Ascending aorta (tissue), 2 donors: ENCODE measurements around the gene QSOX2. TPM values are rescaled to one million over a fixed set of nuclear protein-coding genes. Genes with fewer than 3 reads are reported as not detected.

Source experiments
- DNase-seq, 2 donors: peaks; one replicate each; pipeline ENCODE4 v3.0.0-alpha.2; 2019; ENCODE audit warnings: low spot score in 2 of 2
- H3K27ac ChIP-seq, 2 donors: fragments of 200-600 bp; sonication (generic); one replicate each; pipeline ENCODE4 v1.5.1; 2016 to 2017; ENCODE audit warnings: mild to moderate bottlenecking in 1 of 2
- H3K27me3 ChIP-seq: fragments of 200-600 bp; sonication (generic); one replicate; pipeline ENCODE4 v1.5.1; 2017
- H3K36me3 ChIP-seq, 2 donors: fragments of 200-600 bp; sonication (generic); one replicate each; pipeline ENCODE4 v1.5.1; 2016
- H3K4me1 ChIP-seq, 2 donors: fragments of 200-600 bp; sonication (generic); one replicate each; pipeline ENCODE4 v1.5.1; 2016 to 2017; ENCODE audit warnings: mild to moderate bottlenecking in 1 of 2
- H3K4me3 ChIP-seq, 2 donors: fragments of 200-600 bp; sonication (generic); one replicate each; pipeline ENCODE4 v1.5.1; 2016 to 2017; ENCODE audit warnings: mild to moderate bottlenecking in 1 of 2
- H3K9me3 ChIP-seq, 2 donors: fragments of 200-600 bp; sonication (generic); one replicate each; pipeline ENCODE4 v1.5.1; 2016
- intact Hi-C: fragments of 100-400 bp; cut with DNase I; formaldehyde crosslinking; loops from one replicate; pipeline ENCODE4 v1.15.1; 2023
- total RNA-seq: library from RNA; depleted of rRNA; stranded (reverse); fragments of >200 nt; gene quantifications from one replicate; pipeline ENCODE4 v1.1.0, GENCODE V29; 2016
- TF ChIP-seq, protein P1 (sequence below), 3 experiments: fragments of 200-600 bp in 2 of 3; fragments of 450-650 bp in 1 of 3; sonication (generic) in 2 of 3; IDR thresholded peaks; one replicate each; pipeline ENCODE4 v1.5.1; 2016 to 2019; ENCODE audit warnings: antibody characterized with exemption in 3 of 3, mild to moderate bottlenecking in 1 of 3, moderate library complexity in 1 of 3

The QSOX2 gene
- total RNA-seq, 1 donor from 2014 or later = 3.7 TPM

DNA sequence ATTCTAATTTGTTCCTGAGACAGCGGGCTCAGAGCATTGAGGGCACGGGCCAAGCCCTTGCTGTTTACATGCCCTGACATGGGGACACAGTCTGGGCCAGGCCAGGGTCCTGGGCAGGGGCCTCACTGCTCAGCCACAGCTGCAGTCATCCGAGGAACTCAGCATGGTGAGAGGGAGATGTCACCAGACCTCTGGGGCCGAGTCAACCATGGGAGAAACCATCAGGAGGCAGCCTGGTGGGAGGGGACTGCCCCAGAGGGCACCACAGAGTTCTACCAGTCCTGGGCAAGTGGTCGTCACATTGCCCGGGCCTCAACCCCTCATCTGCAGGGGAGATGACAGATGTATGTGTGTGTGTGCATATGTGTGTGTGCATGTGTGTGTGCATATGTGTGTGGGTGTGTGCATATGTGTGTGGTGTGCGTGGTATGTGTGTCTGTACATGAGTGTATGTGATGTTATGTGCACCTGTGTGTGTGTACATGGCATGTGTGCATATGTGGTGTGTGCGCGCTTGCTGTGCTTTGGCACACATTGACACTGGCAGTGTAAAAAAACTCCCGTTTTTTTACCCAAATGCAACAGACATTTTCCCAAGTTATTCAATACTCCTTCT is 84.5 kb downstream of the QSOX2 start:
- H3K27ac ChIP-seq = no peak overlapping the region
- H3K4me3 ChIP-seq = no peak overlapping the region
- H3K9me3 ChIP-seq = peaks cover 0 to 4% of the 10 kb centered on the region in 2 donors
- H3K27me3 ChIP-seq = no peaks in the 10 kb centered on the region
- H3K36me3 ChIP-seq = no peaks in the 10 kb centered on the region
- TF ChIP-seq, protein P1, sequence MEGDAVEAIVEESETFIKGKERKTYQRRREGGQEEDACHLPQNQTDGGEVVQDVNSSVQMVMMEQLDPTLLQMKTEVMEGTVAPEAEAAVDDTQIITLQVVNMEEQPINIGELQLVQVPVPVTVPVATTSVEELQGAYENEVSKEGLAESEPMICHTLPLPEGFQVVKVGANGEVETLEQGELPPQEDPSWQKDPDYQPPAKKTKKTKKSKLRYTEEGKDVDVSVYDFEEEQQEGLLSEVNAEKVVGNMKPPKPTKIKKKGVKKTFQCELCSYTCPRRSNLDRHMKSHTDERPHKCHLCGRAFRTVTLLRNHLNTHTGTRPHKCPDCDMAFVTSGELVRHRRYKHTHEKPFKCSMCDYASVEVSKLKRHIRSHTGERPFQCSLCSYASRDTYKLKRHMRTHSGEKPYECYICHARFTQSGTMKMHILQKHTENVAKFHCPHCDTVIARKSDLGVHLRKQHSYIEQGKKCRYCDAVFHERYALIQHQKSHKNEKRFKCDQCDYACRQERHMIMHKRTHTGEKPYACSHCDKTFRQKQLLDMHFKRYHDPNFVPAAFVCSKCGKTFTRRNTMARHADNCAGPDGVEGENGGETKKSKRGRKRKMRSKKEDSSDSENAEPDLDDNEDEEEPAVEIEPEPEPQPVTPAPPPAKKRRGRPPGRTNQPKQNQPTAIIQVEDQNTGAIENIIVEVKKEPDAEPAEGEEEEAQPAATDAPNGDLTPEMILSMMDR (IDR thresholded peaks at IDR 0.05) = no peak
- no peaks in the 10 kb centered on the region for H3K4me1 ChIP-seq
- intact Hi-C loops = no loop called here
- no peak for DNase-seq

DNA sequence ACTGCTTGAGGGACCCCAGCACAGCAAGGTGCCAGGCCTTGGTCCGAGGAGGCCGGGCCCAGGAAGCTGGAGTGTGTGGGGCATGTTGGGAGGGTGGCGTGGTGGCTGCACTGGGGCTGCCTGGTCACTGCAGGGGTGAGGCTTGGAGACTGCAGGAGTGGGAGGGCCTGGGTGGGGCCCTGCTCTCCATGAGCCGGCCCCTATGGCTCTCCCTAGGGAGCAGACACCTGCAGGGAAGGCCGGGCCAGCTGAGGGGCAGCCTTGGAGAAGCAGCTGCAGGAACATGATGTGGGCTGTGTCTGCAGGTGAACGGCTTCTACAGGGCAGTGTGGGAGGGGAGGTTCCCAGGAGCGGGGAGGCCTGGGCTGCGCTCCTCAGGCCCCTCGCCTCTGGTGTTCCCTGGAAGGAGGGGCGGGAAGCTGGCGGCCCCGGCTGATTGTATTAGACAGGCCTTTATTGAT is 85.2 kb downstream of the QSOX2 start:
- H3K4me3 ChIP-seq = no peak overlapping the region
- H3K27me3 ChIP-seq = no peaks in the 10 kb centered on the region
- H3K9me3 ChIP-seq = peaks cover 0 to 4% of the 10 kb centered on the region in 2 donors
- no peaks in the 10 kb centered on the region for H3K4me1 ChIP-seq
- intact Hi-C loops = no loop called here
- H3K36me3 ChIP-seq = no peaks in the 10 kb centered on the region
- TF ChIP-seq, protein P1 (IDR thresholded peaks at IDR 0.05) = no peak
- no peak for DNase-seq
- H3K27ac ChIP-seq = no peak overlapping the region

DNA sequence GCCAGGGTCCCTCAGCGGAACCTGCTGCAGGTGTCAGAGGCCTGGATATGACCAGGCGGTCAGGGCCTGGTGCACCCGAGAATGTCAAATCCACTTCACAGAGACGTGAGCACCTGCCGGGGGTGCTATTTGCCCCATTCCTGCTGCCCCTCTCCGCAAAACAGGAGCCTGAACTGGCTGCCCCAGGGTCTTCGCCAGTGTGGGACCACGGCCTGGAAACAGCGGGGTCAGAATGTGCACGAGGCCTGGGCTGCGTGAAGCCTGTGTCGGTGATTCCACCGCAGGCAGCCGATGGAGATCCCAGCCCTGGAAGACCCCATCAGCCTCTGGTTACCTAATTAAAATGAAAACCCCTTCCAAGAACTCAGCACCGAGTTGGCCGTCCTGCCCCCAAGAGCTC is 85.8 kb downstream of the QSOX2 start:
- intact Hi-C loops = no loop called here
- Histone ChIP-seq H3K27ac (no peak overlapping the region), H3K27me3 (no peaks in the 10 kb centered on the region), H3K9me3 (peaks cover 0 to 4% of the 10 kb centered on the region in 2 donors), H3K4me1 (no peaks in the 10 kb centered on the region), H3K4me3 (no peak overlapping the region), H3K36me3 (no peaks in the 10 kb centered on the region)
- DNase-seq = no peak
- TF ChIP-seq, protein P1 (IDR thresholded peaks at IDR 0.05) = no peak

DNA sequence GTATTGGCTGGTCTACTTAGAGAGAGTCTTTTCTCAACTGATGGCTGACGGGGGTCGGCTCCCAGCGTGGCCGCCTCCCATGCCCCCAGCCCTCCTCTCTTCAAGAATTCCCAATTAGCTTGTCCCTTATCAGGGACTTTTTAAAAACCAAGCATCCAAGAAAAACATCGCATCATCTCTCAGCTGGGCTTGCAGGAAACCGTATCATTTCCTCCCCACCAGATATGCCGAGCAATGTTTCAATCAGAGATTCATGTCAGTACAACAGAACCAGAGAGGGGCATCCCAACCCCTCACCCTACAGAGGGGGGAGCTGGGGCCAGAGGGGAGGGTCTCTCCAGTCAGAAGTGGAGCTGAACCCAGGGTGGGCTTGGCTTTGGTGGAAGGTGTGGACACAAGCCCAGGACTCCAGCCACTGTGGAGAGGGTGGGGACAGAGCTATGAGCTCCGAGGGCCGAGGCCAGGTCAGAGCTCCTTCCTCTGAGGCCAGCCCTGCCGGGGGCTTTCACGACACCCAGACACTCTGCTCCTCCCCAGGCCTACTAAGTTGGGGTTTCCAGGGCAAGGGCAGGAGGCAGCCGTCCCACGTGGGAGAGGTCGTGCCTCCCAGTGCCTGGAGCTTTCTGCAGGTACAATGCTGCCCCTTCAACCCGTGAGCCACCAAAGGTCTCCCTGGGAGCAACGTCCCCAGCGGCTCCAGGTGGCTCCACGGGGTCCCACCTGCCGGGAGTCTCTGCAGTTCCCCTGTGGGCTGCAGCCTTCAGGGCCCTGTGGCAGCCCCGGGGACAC is 87.9 kb downstream of the QSOX2 start:
- Histone ChIP-seq H3K9me3 (no peaks in the 10 kb centered on the region), H3K4me1 (no peaks in the 10 kb centered on the region), H3K36me3 (no peaks in the 10 kb centered on the region), H3K27ac (no peak overlapping the region), H3K4me3 (no peak overlapping the region), H3K27me3 (no peaks in the 10 kb centered on the region)
- no peak for DNase-seq
- TF ChIP-seq, protein P1 (IDR thresholded peaks at IDR 0.05) = no peak
- intact Hi-C loops = no loop called here

Other genes starting within 250 kb of the QSOX2 start
- 72.2 TPM for gene NACC2, start 150.5 kb downstream of the QSOX2 start, total RNA-seq
- 80.3 TPM for gene TMEM250, start 126.9 kb downstream of the QSOX2 start, total RNA-seq
- not detected for gene LHX3, start 40.7 kb downstream of the QSOX2 start, total RNA-seq
- gene CCDC187, start 58.3 kb upstream of the QSOX2 start, total RNA-seq = under 0.01 TPM
- 85.1 TPM for gene GPSM1, start 81.7 kb upstream of the QSOX2 start, total RNA-seq
- gene DNLZ, start 117.9 kb upstream of the QSOX2 start, total RNA-seq = 191 TPM
- 0.43 TPM for gene CARD9, start 127.9 kb upstream of the QSOX2 start, total RNA-seq
- gene SNAPC4, start 154.4 kb upstream of the QSOX2 start, total RNA-seq = 9.4 TPM
- gene ENTR1, start 164.8 kb upstream of the QSOX2 start, total RNA-seq = 27.7 TPM
- 69.1 TPM for gene PMPCA, start 164.8 kb upstream of the QSOX2 start, total RNA-seq
- gene INPP5E, start 194.0 kb upstream of the QSOX2 start, total RNA-seq = 20.2 TPM
- 66.1 TPM for gene SEC16A, start 237.2 kb upstream of the QSOX2 start, total RNA-seq